ENCODE data around the gene PKN1. TPM values are rescaled to one million over a fixed set of nuclear protein-coding genes. Genes with fewer than 3 reads are reported as not detected.

The PKN1 gene
- total and polyA plus RNA-seq, 10 of the 15 experiments (the other 5 are each of a cell fraction or from before 2014, with no cell fraction given), result 1.0 to 189 (median 52.7) TPM

- 84% methylated on average over 8 of the region's 12 CpGs for WGBS (ENCODE audit: insufficient coverage, insufficient replicate concordance, low lambda C conversion rate, missing lambda C conversion rate)
- POLR2A ChIA-PET, result interaction anchor here (0.5 to 0.6 kb wide), 2 partner anchors 71 to 1984 kb away, joined by 3 read pairs; no protein-coding TSS in a partner anchor
- ATAC-seq, result no peak
- H3K27me3 ChIP-seq (replicated peaks in 1 of 2; ENCODE audit: control insufficient read depth in 2 of 2, insufficient read depth in 2 of 2, low read length in 1 of 2), result no peaks in the 10 kb centered on the region
- no peaks in the 10 kb centered on the region for H3K4me1 ChIP-seq (ENCODE audit: control insufficient read depth, insufficient read depth, low read length)
- no peak overlapping the region for H2AFZ ChIP-seq (ENCODE audit: control insufficient read depth, low read depth, low read length)
- H3K79me2 ChIP-seq (ENCODE audit: control insufficient read depth, insufficient read depth, low read length), result no peaks in the 10 kb centered on the region
- H3K4me3 ChIP-seq, result no peak overlapping the region
- BruUV-seq (replicated peaks), result no TSS peak
- TF ChIP-seq E2F8 (IDR thresholded peaks at IDR 0.05; ENCODE audit: low read depth, partially characterized antibody) (no peak), PAX8 (IDR thresholded peaks at IDR 0.05) (no peak), PAX5 (IDR thresholded peaks at IDR 0.05; ENCODE audit: borderline replicate concordance, low read depth, low read length) (no peak), BMI1 (IDR thresholded peaks at IDR 0.05; ENCODE audit: borderline replicate concordance) (no peak)
- no peak for DNase-seq (ENCODE audit: low read depth, low spot score)
- peaks cover 7 to 8% of the 10 kb centered on the region in 2 experiments; a peak in 3 of 4 replicates for H3K36me3 ChIP-seq (ENCODE audit: control insufficient read depth in 2 of 2, insufficient read depth in 2 of 2, low read length in 1 of 2)
- H3K9ac ChIP-seq (ENCODE audit: control insufficient read depth, insufficient read depth, low read length), result no peak overlapping the region
- RAD21 ChIA-PET (ENCODE audit: unreplicated experiment), result interaction anchor here (1.2 kb wide), 1 partner anchor 38 kb away, joined by 3 read pairs; no protein-coding TSS in a partner anchor
- SMC1A ChIA-PET (ENCODE audit: uncharacterized antibody, unreplicated experiment), result no interaction called here
- H3K4me2 ChIP-seq (ENCODE audit: control insufficient read depth, insufficient read depth), result no peak overlapping the region
- CTCF ChIA-PET, result interaction anchor here (0.6 to 2.4 kb wide), 6 partner anchors 13 to 599 kb away, joined by 3 to 8 read pairs (median 3); no protein-coding TSS in a partner anchor
- no peak overlapping the region for H3K27ac ChIP-seq (ENCODE audit: control insufficient read depth, insufficient read depth)
- in situ Hi-C loops (cut with MboI) (no loop called here), intact Hi-C loops (cut with micrococcal nuclease; ENCODE audit: unreplicated experiment) (no loop called here)
- H4K20me1 ChIP-seq (ENCODE audit: control insufficient read depth, insufficient read depth), result no peaks in the 10 kb centered on the region
- no peak for FAIRE-seq
- no peaks in the 10 kb centered on the region for H3K9me3 ChIP-seq (replicated peaks; ENCODE audit: control insufficient read depth, insufficient read depth, low read length)
These were observed 34.3 kb downstream of the PKN1 start for GRCh38 chr19:14467391-14467790.

Measured in GM12878 (cell line).